DOHH2 (cell line): ENCODE measurements around the gene OR2W3.
A peak's percentile ranks its signal among the peaks of the same experiment; 100 is the strongest.

Experiments used
- H3F3A ChIP-seq: fragments of 200-600 bp; sonication (generic), shearing (Covaris generic); 2 replicates; pipeline ENCODE4 v1.6.0; 2016; ENCODE audit warnings: antibody characterized with exemption, mild to moderate bottlenecking; ENCODE audit not compliant: control insufficient read depth, insufficient read depth
- H3K27ac ChIP-seq: fragments of 200-600 bp; sonication (generic); 2 replicates; pipeline ENCODE4 v1.5.1; 2014; ENCODE audit warnings: low read depth, mild to moderate bottlenecking, low read length, moderate library complexity
- H3K27me3 ChIP-seq: fragments of 200-600 bp; sonication (generic); 2 replicates; pipeline ENCODE4 v1.6.1; 2014; ENCODE audit warnings: mild to moderate bottlenecking, low read length, mixed read lengths; ENCODE audit not compliant: control insufficient read depth
- H3K36me3 ChIP-seq: fragments of 200-600 bp; sonication (generic); 2 replicates; pipeline ENCODE4 v1.6.1; 2014; ENCODE audit warnings: mild to moderate bottlenecking, low read length, moderate library complexity, mixed read lengths; ENCODE audit not compliant: control insufficient read depth
- H3K4me1 ChIP-seq: fragments of 200-600 bp; sonication (generic); 2 replicates; pipeline ENCODE4 v1.6.1; 2014; ENCODE audit warnings: mild to moderate bottlenecking, low read length, mixed read lengths; ENCODE audit not compliant: control insufficient read depth
- H3K4me2 ChIP-seq: fragments of 200-600 bp; sonication (generic); 2 replicates; pipeline ENCODE4 v1.6.0; 2014; ENCODE audit warnings: mild to moderate bottlenecking, low read length, moderate library complexity
- H3K4me3 ChIP-seq: fragments of 200-600 bp; sonication (generic); 2 replicates; pipeline ENCODE4 v1.5.1; 2014; ENCODE audit warnings: mild to moderate bottlenecking, low read length, mixed read lengths
- H3K79me2 ChIP-seq: fragments of 200-600 bp; sonication (generic); 2 replicates; pipeline ENCODE4 v1.6.1; 2014; ENCODE audit warnings: mild to moderate bottlenecking, low read length, mixed read lengths; ENCODE audit not compliant: control insufficient read depth
- H3K9me2 ChIP-seq: fragments of 200-600 bp; sonication (generic); replicated peaks from 2 replicates; pipeline ENCODE4 v1.6.1; 2014; ENCODE audit warnings: mild to moderate bottlenecking, low read length, mixed read lengths; ENCODE audit not compliant: control insufficient read depth
- H3K9me3 ChIP-seq: fragments of 200-600 bp; sonication (generic); 2 replicates; pipeline ENCODE4 v1.6.1; 2014; ENCODE audit warnings: antibody characterized with exemption, low read length, mixed read lengths; ENCODE audit not compliant: control insufficient read depth, insufficient read depth
- H4K20me1 ChIP-seq: fragments of 200-600 bp; sonication (generic); 2 replicates; pipeline ENCODE4 v1.6.0; 2014; ENCODE audit warnings: low read depth, mild to moderate bottlenecking, antibody characterized with exemption, low read length, moderate library complexity; ENCODE audit not compliant: control insufficient read depth, insufficient read depth
- CTCF ChIP-seq: fragments of 200-600 bp; sonication (generic); IDR thresholded peaks from one replicate; pipeline ENCODE4 v1.5.1; 2014; ENCODE audit warnings: antibody characterized with exemption, mild to moderate bottlenecking, low read depth, low read length; ENCODE audit not compliant: poor library complexity, severe bottlenecking
- EZH2phosphoT487 ChIP-seq: fragments of 200-600 bp; sonication (generic); IDR thresholded peaks from 2 replicates; pipeline ENCODE4 v1.6.1; 2017; ENCODE audit warnings: borderline replicate concordance, mild to moderate bottlenecking, antibody characterized with exemption, low read length, moderate library complexity, mixed read lengths

Gene OR2W3

GRCh38 chr1:247906504-247907047, 11.2 kb downstream of the OR2W3 start:
- H3K79me2 ChIP-seq = no peaks in the 10 kb centered on the region
- peak overlapping the region; percentile 76 for H3K27ac ChIP-seq
- TF ChIP-seq EZH2phosphoT487 (no peak), CTCF (no peak)
- H3K4me1 ChIP-seq = peaks cover 44% of the 10 kb centered on the region
- no peaks in the 10 kb centered on the region for H4K20me1 ChIP-seq
- H3K27me3 ChIP-seq = no peaks in the 10 kb centered on the region
- H3F3A ChIP-seq = peaks cover 6% of the 10 kb centered on the region
- H3K4me3 ChIP-seq = peak overlapping the region; percentile 49
- no peaks in the 10 kb centered on the region for H3K9me2 ChIP-seq
- H3K4me2 ChIP-seq = peak overlapping the region; percentile 61
- H3K36me3 ChIP-seq = no peaks in the 10 kb centered on the region
- peaks cover 6% of the 10 kb centered on the region; the same call in 1 of the 2 replicates for H3K9me3 ChIP-seq

GRCh38 chr1:247908766-247909165, 13.4 kb downstream of the OR2W3 start:
- no peaks in the 10 kb centered on the region for H4K20me1 ChIP-seq
- TF ChIP-seq EZH2phosphoT487 (no peak), CTCF (no peak)
- H3K9me2 ChIP-seq = no peaks in the 10 kb centered on the region
- no peak overlapping the region for H3K27ac ChIP-seq
- H3K79me2 ChIP-seq = no peaks in the 10 kb centered on the region
- H3K4me1 ChIP-seq = peaks cover 51% of the 10 kb centered on the region
- H3K9me3 ChIP-seq = peaks cover 6% of the 10 kb centered on the region; the same call in 1 of the 2 replicates
- H3K4me3 ChIP-seq = no peak overlapping the region
- H3K4me2 ChIP-seq = no peak overlapping the region
- no peaks in the 10 kb centered on the region for H3K36me3 ChIP-seq
- H3K27me3 ChIP-seq = no peaks in the 10 kb centered on the region
- H3F3A ChIP-seq = peaks cover 6% of the 10 kb centered on the region

DNA sequence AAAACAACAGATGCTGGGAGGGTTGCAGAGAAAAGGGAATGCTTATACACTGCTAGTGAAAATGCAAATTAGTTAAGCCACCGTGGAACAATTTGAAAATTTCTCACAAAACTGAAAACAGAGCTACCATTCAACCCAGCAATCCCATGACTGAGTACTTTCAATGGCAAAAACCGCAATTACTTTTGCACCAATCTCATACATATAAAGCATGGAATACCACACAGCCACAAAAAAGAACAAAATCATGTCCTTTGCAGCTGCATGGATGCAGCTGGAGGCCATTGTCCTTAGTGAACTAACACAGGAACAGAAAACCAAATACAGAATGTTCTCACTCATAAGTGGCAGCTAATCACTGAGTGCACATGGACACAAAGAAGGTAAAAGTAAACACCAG, 18.4 kb downstream of the OR2W3 start:
- peaks cover 5% of the 10 kb centered on the region; the same call in 1 of the 2 replicates for H3K9me3 ChIP-seq
- no peaks in the 10 kb centered on the region for H3K79me2 ChIP-seq
- no peak overlapping the region for H3K4me2 ChIP-seq
- H3K4me1 ChIP-seq = peaks cover 21% of the 10 kb centered on the region
- no peaks in the 10 kb centered on the region for H3K27me3 ChIP-seq
- H3K9me2 ChIP-seq = no peaks in the 10 kb centered on the region
- no peaks in the 10 kb centered on the region for H3F3A ChIP-seq
- H3K36me3 ChIP-seq = no peaks in the 10 kb centered on the region
- no peak overlapping the region for H3K27ac ChIP-seq
- no peak for TF ChIP-seq EZH2phosphoT487
- no peak for TF ChIP-seq CTCF
- H4K20me1 ChIP-seq = no peaks in the 10 kb centered on the region
- no peak overlapping the region for H3K4me3 ChIP-seq
